NCI-H460 (cell line): ENCODE data around the gene CAPN3. TPM values are rescaled to one million over a fixed set of nuclear protein-coding genes. Genes with fewer than 3 reads are reported as not detected.

Source experiments
- DNase-seq: peaks from one replicate; pipeline ENCODE4 v3.0.0-alpha.2; 2016; ENCODE audit warnings: low read depth; ENCODE audit errors: extremely low read depth
- small RNA-seq, 2 experiments: library from RNA; depleted of rRNA; stranded (forward); fragments of <200 nt; gene quantifications; one replicate each; pipeline ENCODE3, GENCODE V24; 2014
- total RNA-seq: library from RNA; depleted of rRNA; stranded (reverse); fragments of >200 nt; shearing (Covaris generic); gene quantifications from 2 replicates; pipeline ENCODE4 v1.2.3, GENCODE V29; 2014; rRNA removed

Gene CAPN3
- total RNA-seq, 1 experiment from 2014 or later = 1.6 TPM

GRCh38 chr15:42449770-42450424 lies 90.6 kb downstream of the CAPN3 start:
- no peak for DNase-seq

GRCh38 chr15:42450425-42450790 lies 91.1 kb downstream of the CAPN3 start:
- no peak for DNase-seq

GRCh38 chr15:42453826-42454225 lies 94.5 kb downstream of the CAPN3 start:
- DNase-seq = no peak

- DNase-seq = no peak
Measured at GRCh38 chr15:42456531-42456930, 97.2 kb downstream of the CAPN3 start.

- DNase-seq = no peak
Measured at GRCh38 chr15:42456971-42457370, 97.7 kb downstream of the CAPN3 start.

- DNase-seq = no peak
Measured at GRCh38 chr15:42457445-42458442, 98.4 kb downstream of the CAPN3 start.

GRCh38 chr15:42461261-42461660 lies 102.0 kb downstream of the CAPN3 start:
- DNase-seq = no peak

Small RNA genes lying within 50 kb of the gene (small RNA-seq; reads per million reads assigned to genes)
- gene RNU6-188P = 0 reads per million in 2 experiments

Other genes starting within 250 kb of the CAPN3 start
- gene PLA2G4F, start 202.9 kb upstream of the CAPN3 start, total RNA-seq = not detected in 2 replicates
- 18.8 and 27.0 TPM in 2 replicates for gene VPS39, start 151.2 kb upstream of the CAPN3 start, total RNA-seq
- 9.2 and 12.6 TPM in 2 replicates for gene GANC, start 86.3 kb upstream of the CAPN3 start, total RNA-seq
- gene TMEM87A, start 86.1 kb upstream of the CAPN3 start, total RNA-seq = 67.1 and 73.4 TPM in 2 replicates
- gene ZNF106, start 131.6 kb downstream of the CAPN3 start, total RNA-seq = 24.7 and 28.2 TPM in 2 replicates
- gene SNAP23, start 136.1 kb downstream of the CAPN3 start, total RNA-seq = 31.6 and 37.9 TPM in 2 replicates
- gene LRRC57, start 189.3 kb downstream of the CAPN3 start, total RNA-seq = 19.8 TPM in 2 replicates
- gene HAUS2, start 189.3 kb downstream of the CAPN3 start, total RNA-seq = 39.3 and 41.3 TPM in 2 replicates
- 1.9 and 2.1 TPM in 2 replicates for gene STARD9, start 216.1 kb downstream of the CAPN3 start, total RNA-seq